Ishikawa (cell line): ENCODE results near the gene SHQ1.

Experiments
- CEBPB ChIP-seq: IDR thresholded peaks from 2 replicates; pipeline ENCODE4 v1.6.1; 2012
- CREB1 ChIP-seq: IDR thresholded peaks from 2 replicates; pipeline ENCODE4 v1.6.1; 2012; ENCODE audit warnings: low read depth
- EGR1 ChIP-seq: IDR thresholded peaks from 2 replicates; pipeline ENCODE4 v1.6.1; 2012
- EP300 ChIP-seq: IDR thresholded peaks from 2 replicates; pipeline ENCODE4 v1.6.1; 2012; ENCODE audit warnings: borderline replicate concordance
- FOXM1 ChIP-seq: IDR thresholded peaks from 2 replicates; pipeline ENCODE4 v1.6.1; 2012; ENCODE audit warnings: low read depth, borderline replicate concordance
- MAX ChIP-seq: IDR thresholded peaks from 2 replicates; pipeline ENCODE4 v1.6.1; 2012
- NFIC ChIP-seq: IDR thresholded peaks from 2 replicates; pipeline ENCODE4 v1.6.1; 2012
- RAD21 ChIP-seq: IDR thresholded peaks from 2 replicates; pipeline ENCODE4 v1.6.1; 2012; ENCODE audit warnings: low read depth
- REST ChIP-seq: IDR thresholded peaks from 2 replicates; pipeline ENCODE4 v1.6.1; 2012; ENCODE audit warnings: low read depth, mild to moderate bottlenecking
- TAF1 ChIP-seq: IDR thresholded peaks from 2 replicates; pipeline ENCODE4 v1.6.1; 2012; ENCODE audit warnings: low read depth, mild to moderate bottlenecking
- TCF12 ChIP-seq: IDR thresholded peaks from 2 replicates; pipeline ENCODE4 v1.6.1; 2012; ENCODE audit warnings: low read depth
- TEAD4 ChIP-seq: IDR thresholded peaks from 2 replicates; pipeline ENCODE4 v1.6.1; 2012
- YY1 ChIP-seq: IDR thresholded peaks from 2 replicates; pipeline ENCODE4 v1.6.1; 2012; ENCODE audit warnings: low read depth
- ZBTB7A ChIP-seq: IDR thresholded peaks from 2 replicates; pipeline ENCODE4 v1.6.1; 2012; ENCODE audit warnings: low read depth
- TF ChIP-seq, protein P1 (sequence below): IDR thresholded peaks from 2 replicates; pipeline ENCODE4 v1.6.1; 2012

Gene SHQ1

GRCh38 chr3:72763751-72764440 lies 84.3 kb downstream of the SHQ1 start:
- TF ChIP-seq CREB1 (no peak), REST (no peak)

- no peak for TF ChIP-seq TAF1
- TF ChIP-seq NFIC: no peak
- TF ChIP-seq CEBPB: no peak
- TF ChIP-seq EP300: no peak
- no peak for TF ChIP-seq MAX
- no peak for TF ChIP-seq TEAD4
Observed at GRCh38 chr3:72761410-72761809, 86.8 kb downstream of the SHQ1 start.

DNA sequence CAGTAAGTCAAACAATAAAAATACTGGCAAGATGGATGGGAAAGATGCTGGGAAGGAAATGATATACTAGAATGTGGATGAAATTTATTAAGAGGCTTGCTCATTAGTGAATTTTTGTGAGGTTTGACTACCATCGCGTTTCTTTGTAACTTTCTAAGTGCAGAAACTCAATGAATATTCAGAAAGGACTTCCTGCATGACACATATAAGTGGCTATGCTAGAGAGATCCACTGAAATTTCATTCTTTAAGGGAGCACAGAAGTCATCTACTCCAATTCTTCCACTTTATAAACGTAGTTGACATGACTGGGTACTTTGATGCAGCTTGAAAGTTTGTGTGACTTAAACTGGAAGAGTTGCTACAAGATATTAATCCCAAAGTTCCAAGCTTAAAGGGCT lies 88.0 kb downstream of the SHQ1 start:
- TF ChIP-seq CEBPB: no peak
- no peak for TF ChIP-seq EP300
- TF ChIP-seq, protein P1, sequence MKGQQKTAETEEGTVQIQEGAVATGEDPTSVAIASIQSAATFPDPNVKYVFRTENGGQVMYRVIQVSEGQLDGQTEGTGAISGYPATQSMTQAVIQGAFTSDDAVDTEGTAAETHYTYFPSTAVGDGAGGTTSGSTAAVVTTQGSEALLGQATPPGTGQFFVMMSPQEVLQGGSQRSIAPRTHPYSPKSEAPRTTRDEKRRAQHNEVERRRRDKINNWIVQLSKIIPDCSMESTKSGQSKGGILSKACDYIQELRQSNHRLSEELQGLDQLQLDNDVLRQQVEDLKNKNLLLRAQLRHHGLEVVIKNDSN: no peak
- no peak for TF ChIP-seq TEAD4
- no peak for TF ChIP-seq CREB1
- no peak for TF ChIP-seq EGR1
- TF ChIP-seq NFIC: no peak
- no peak for TF ChIP-seq MAX
- no peak for TF ChIP-seq YY1
- no peak for TF ChIP-seq ZBTB7A
- no peak for TF ChIP-seq TAF1
- TF ChIP-seq FOXM1: no peak
- TF ChIP-seq RAD21: no peak
- no peak for TF ChIP-seq REST
- no peak for TF ChIP-seq TCF12

- TF ChIP-seq EGR1: no peak
- no peak for TF ChIP-seq YY1
- no peak for TF ChIP-seq REST
- TF ChIP-seq TCF12: no peak
- no peak for TF ChIP-seq NFIC
- TF ChIP-seq, protein P1: no peak
- no peak for TF ChIP-seq RAD21
- TF ChIP-seq CREB1: no peak
- TF ChIP-seq ZBTB7A: no peak
- TF ChIP-seq CEBPB: no peak
- no peak for TF ChIP-seq TAF1
- no peak for TF ChIP-seq FOXM1
- no peak for TF ChIP-seq MAX
Observed at GRCh38 chr3:72756900-72757299, 91.3 kb downstream of the SHQ1 start.

GRCh38 chr3:72754582-72754981 lies 93.7 kb downstream of the SHQ1 start:
- TF ChIP-seq YY1: no peak
